Vagina (tissue), 2 donors: ENCODE measurements around the gene UBE4A.

Source experiments
- POLR2AphosphoS5 ChIP-seq, 2 donors: sonication (generic); formaldehyde crosslinking; IDR thresholded peaks; one replicate each; pipeline ENCODE4 v1.9.0; 2017; ENCODE audit warnings: antibody characterized with exemption in 2 of 2, mild to moderate bottlenecking in 2 of 2, low read depth in 1 of 2; ENCODE audit not compliant: insufficient read depth in 1 of 2
- TF ChIP-seq, protein P1 (sequence below), 3 experiments: fragments of 450-650 bp in 2 of 3; fragments of 200-600 bp in 1 of 3; sonication (generic) in 1 of 3; IDR thresholded peaks; one replicate each; pipeline ENCODE4 v1.5.1; 2017 to 2019; ENCODE audit warnings: antibody characterized with exemption in 3 of 3, mild to moderate bottlenecking in 2 of 3, moderate library complexity in 2 of 3

DNA sequence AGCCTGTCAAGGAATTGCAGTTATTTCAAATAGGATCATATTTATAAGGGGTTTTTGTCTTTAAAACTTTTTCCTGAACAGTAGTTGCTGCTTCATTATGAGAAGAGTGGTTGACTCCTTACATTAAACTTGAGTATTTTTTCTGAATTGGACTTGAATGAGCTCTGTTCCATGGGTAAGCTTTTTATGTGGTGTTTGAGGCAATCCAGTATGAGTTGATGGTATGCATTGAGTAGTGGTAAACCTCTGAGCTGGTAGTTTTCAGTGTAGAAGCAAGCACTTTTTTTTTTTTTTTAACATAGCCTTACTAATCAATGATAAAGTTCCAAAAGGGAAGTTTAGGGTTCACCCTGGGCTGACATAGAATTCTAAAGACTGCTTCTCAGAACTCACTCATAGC, 80.2 kb downstream of the UBE4A start:
- TF ChIP-seq, protein P1, sequence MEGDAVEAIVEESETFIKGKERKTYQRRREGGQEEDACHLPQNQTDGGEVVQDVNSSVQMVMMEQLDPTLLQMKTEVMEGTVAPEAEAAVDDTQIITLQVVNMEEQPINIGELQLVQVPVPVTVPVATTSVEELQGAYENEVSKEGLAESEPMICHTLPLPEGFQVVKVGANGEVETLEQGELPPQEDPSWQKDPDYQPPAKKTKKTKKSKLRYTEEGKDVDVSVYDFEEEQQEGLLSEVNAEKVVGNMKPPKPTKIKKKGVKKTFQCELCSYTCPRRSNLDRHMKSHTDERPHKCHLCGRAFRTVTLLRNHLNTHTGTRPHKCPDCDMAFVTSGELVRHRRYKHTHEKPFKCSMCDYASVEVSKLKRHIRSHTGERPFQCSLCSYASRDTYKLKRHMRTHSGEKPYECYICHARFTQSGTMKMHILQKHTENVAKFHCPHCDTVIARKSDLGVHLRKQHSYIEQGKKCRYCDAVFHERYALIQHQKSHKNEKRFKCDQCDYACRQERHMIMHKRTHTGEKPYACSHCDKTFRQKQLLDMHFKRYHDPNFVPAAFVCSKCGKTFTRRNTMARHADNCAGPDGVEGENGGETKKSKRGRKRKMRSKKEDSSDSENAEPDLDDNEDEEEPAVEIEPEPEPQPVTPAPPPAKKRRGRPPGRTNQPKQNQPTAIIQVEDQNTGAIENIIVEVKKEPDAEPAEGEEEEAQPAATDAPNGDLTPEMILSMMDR (IDR thresholded peaks at IDR 0.05) = no peak
- no peak for TF ChIP-seq POLR2AphosphoS5 (IDR thresholded peaks at IDR 0.05; ENCODE audit: insufficient read depth in 1 of 2, low read depth in 1 of 2)
